HCT116 (cell line): ENCODE data around the gene XRN2.

Experiments used
- CTCF ChIP-seq, 3 experiments: fragments of 200-600 bp in 1 of 3; sonication (generic) in 1 of 3; IDR thresholded peaks in 2 of 3; conservative IDR thresholded peaks in 1 of 3; 2 replicates each; pipeline ENCODE4 v1.5.1; 2012 to 2017; ENCODE audit warnings: low read depth in 2 of 3, low read length in 2 of 3, antibody characterized with exemption in 1 of 3, borderline replicate concordance in 1 of 3, control low read depth in 1 of 3, mild to moderate bottlenecking in 1 of 3, mixed read lengths in 1 of 3, mixed run types in 1 of 3, moderate library complexity in 1 of 3; ENCODE audit not compliant: insufficient read depth in 1 of 3
- JUND ChIP-seq: IDR thresholded peaks from 2 replicates; pipeline ENCODE4 v1.6.1; 2012
- MAX ChIP-seq: IDR thresholded peaks from 2 replicates; pipeline ENCODE4 v1.6.1; 2012
- POLR2AphosphoS5 ChIP-seq: IDR thresholded peaks from 2 replicates; pipeline ENCODE4 v1.6.1; 2011; ENCODE audit warnings: mild to moderate bottlenecking, low read depth, low read length, moderate library complexity
- SP1 ChIP-seq: IDR thresholded peaks from 2 replicates; pipeline ENCODE4 v1.6.1; 2012; ENCODE audit warnings: low read depth
- TCF7L2 ChIP-seq: IDR thresholded peaks from 2 replicates; pipeline ENCODE4 v1.7.0; 2011; ENCODE audit warnings: borderline replicate concordance, inconsistent platforms; ENCODE audit not compliant: insufficient read depth, insufficient read length; ENCODE audit errors: extremely low read depth
- ZNF274 ChIP-seq: fragments of 200-500 bp; sonication (Bioruptor generic); IDR thresholded peaks from 2 replicates; pipeline ENCODE4 v1.6.1; 2014; ENCODE audit warnings: mild to moderate bottlenecking, low read depth, low read length, inconsistent platforms

- TF ChIP-seq JUND (no peak), POLR2AphosphoS5 (no peak), SP1 (no peak), MAX (no peak), ZNF274 (no peak), CTCF (IDR thresholded peaks at IDR 0.05 in 2 of 3, conservative IDR thresholded peaks at IDR 0.05 in 1 of 3; ENCODE audit: borderline replicate concordance in 1 of 3, insufficient read depth in 1 of 3, low read depth in 2 of 3, low read length in 2 of 3) (no peak), TCF7L2 (no peak)
Observed at GRCh38 chr20:21265261-21266190, 37.6 kb upstream of the XRN2 start.
